A549 (cell line): ENCODE data around the gene ALOX12. TPM values are rescaled to one million over a fixed set of nuclear protein-coding genes. Genes with fewer than 3 reads are reported as not detected.
A peak's percentile ranks its signal among the peaks of the same experiment; 100 is the strongest.

Experiments used
- ATAC-seq, 2 experiments: fragments of 200-7000 bp in 1 of 2; fragments of >200 bp in 1 of 2; cut with Nextera tagmentation in 1 of 2; cut with Tn5 transposase in 1 of 2; 3 replicates each; pipeline versions ENCODE4 v1.8.0 to v1.9.1; 2018 to 2020; ENCODE audit warnings: mild to moderate bottlenecking in 1 of 2, moderate library complexity in 1 of 2
- CTCF ChIA-PET: fragments of 300-600 bp; sonication (Branson Sonifier 250); formaldehyde crosslinking; extraction: SDS; loops from one replicate; lab custom pipeline; 2021; ENCODE audit warnings: antibody characterized with exemption, inconsistent platforms; lab: Yijun Ruan, JAX
- POLR2A ChIA-PET: fragments of 350-600 bp; formaldehyde crosslinking; extraction: SDS; loops from one replicate; lab custom pipeline; 2021; ENCODE audit warnings: antibody characterized with exemption, inconsistent platforms; lab: Yijun Ruan, JAX
- DNase-seq, 2 experiments: peaks; one replicate each; pipeline versions ENCODE4 v3.0.0 to v3.0.0-alpha.2; 2011 to 2016; ENCODE audit warnings: low read depth in 1 of 2, low spot score in 1 of 2
- FAIRE-seq: peaks from 2 replicates; lab custom pipeline; 2011; peaks lifted over from hg19 to GRCh38; lab: Jason Lieb, UNC
- H3K27ac ChIP-seq, 2 experiments: fragments of >200 bp; sonication (Bioruptor Twin); formaldehyde crosslinking; 3 replicates each; pipeline ENCODE4 v1.5.1; 2016 to 2017
- H3K4me1 ChIP-seq: fragments of >200 bp; sonication (Bioruptor Twin); formaldehyde crosslinking; 3 replicates; pipeline ENCODE4 v1.6.1; 2016
- H3K4me2 ChIP-seq: fragments of >200 bp; sonication (Bioruptor Twin); formaldehyde crosslinking; 3 replicates; pipeline ENCODE4 v1.6.1; 2016
- H3K4me3 ChIP-seq: fragments of >200 bp; sonication (Bioruptor Twin); formaldehyde crosslinking; 3 replicates; pipeline ENCODE4 v1.5.1; 2016
- H3K9me3 ChIP-seq: fragments of >200 bp; sonication (Bioruptor Twin); formaldehyde crosslinking; 3 replicates; pipeline ENCODE4 v1.6.1; 2016
- ATOH8 ChIP-seq: fragments of 250-450 bp; sonication (Bioruptor Pico); IDR thresholded peaks from 2 replicates; pipeline ENCODE4 v1.5.0; 2020; ENCODE audit warnings: low read depth, mild to moderate bottlenecking, moderate library complexity
- CBX2 ChIP-seq: fragments of 200-600 bp; sonication (generic); IDR thresholded peaks from 2 replicates; pipeline ENCODE4 v1.6.1; 2016; ENCODE audit warnings: low read depth, mild to moderate bottlenecking, borderline replicate concordance
- CBX8 ChIP-seq: fragments of 200-600 bp; sonication (generic); IDR thresholded peaks from 2 replicates; pipeline ENCODE4 v1.6.1; 2016
- CEBPB ChIP-seq, 2 experiments: fragments of >200 bp in 1 of 2; sonication (Bioruptor Twin) in 1 of 2; formaldehyde crosslinking in 1 of 2; IDR thresholded peaks; 2 replicates each; pipeline ENCODE4 v1.6.1; 2012 to 2016
- CHD2 ChIP-seq: fragments of 150-350 bp; IDR thresholded peaks from 2 replicates; pipeline ENCODE4 v1.6.1; 2014; ENCODE audit warnings: low read length; ENCODE audit not compliant: partially characterized antibody
- CTCF ChIP-seq: fragments of >200 bp; sonication (Bioruptor Twin); formaldehyde crosslinking; IDR thresholded peaks from 3 replicates; pipeline ENCODE4 v1.5.1; 2016
- EHMT2 ChIP-seq: fragments of 200-600 bp; sonication (generic); IDR thresholded peaks from 2 replicates; pipeline ENCODE4 v1.6.1; 2016; ENCODE audit warnings: antibody characterized with exemption, low read depth, mild to moderate bottlenecking, moderate library complexity
- ELK1 ChIP-seq: fragments of 150-350 bp; IDR thresholded peaks from 2 replicates; pipeline ENCODE4 v1.6.1; 2014; ENCODE audit warnings: low read depth, mild to moderate bottlenecking, low read length
- EP300 ChIP-seq, 2 experiments: fragments of >200 bp; sonication (Bioruptor Twin); formaldehyde crosslinking; IDR thresholded peaks; 2 replicates in 1 of 2; 3 replicates in 1 of 2; pipeline ENCODE4 v1.6.1; 2016 to 2017
- ESRRA ChIP-seq: fragments of 150-350 bp; IDR thresholded peaks from 2 replicates; pipeline ENCODE4 v1.6.1; 2014; ENCODE audit warnings: mild to moderate bottlenecking, low read length, borderline replicate concordance
- FOSB ChIP-seq: fragments of 250-450 bp; sonication (Bioruptor Pico); IDR thresholded peaks from 2 replicates; pipeline ENCODE4 v1.5.0; 2020; ENCODE audit warnings: mild to moderate bottlenecking, moderate library complexity
- FOSL2 ChIP-seq, 2 experiments: fragments of 450-650 bp in 1 of 2; fragments of >200 bp in 1 of 2; sonication (Bioruptor Twin) in 1 of 2; formaldehyde crosslinking; IDR thresholded peaks; 2 replicates each; pipeline versions ENCODE4 v1.5.0 to v1.6.1; 2016 to 2020; ENCODE audit warnings: mild to moderate bottlenecking in 1 of 2, moderate library complexity in 1 of 2
- HDAC2 ChIP-seq: fragments of 200-600 bp; sonication (generic); IDR thresholded peaks from 2 replicates; pipeline ENCODE4 v1.6.1; 2016
- HES2 ChIP-seq: fragments of >200 bp; sonication (Bioruptor Twin); formaldehyde crosslinking; IDR thresholded peaks from 2 replicates; pipeline ENCODE4 v1.6.1; 2016
- HEYL ChIP-seq: fragments of 250-450 bp; sonication (Bioruptor Pico); IDR thresholded peaks from 2 replicates; pipeline ENCODE4 v1.8.0; 2021; ENCODE audit warnings: mild to moderate bottlenecking, moderate library complexity
- HOXA7 ChIP-seq: fragments of 250-450 bp; sonication (Bioruptor Pico); IDR thresholded peaks from 2 replicates; pipeline ENCODE4 v1.5.0; 2020; ENCODE audit warnings: mild to moderate bottlenecking, moderate library complexity
- HOXB5 ChIP-seq: fragments of 250-450 bp; sonication (Bioruptor Pico); IDR thresholded peaks from 2 replicates; pipeline ENCODE4 v1.5.0; 2020; ENCODE audit warnings: mild to moderate bottlenecking, moderate library complexity
- JUN ChIP-seq, 2 experiments: fragments of >200 bp; sonication (Bioruptor Twin); formaldehyde crosslinking; IDR thresholded peaks; 2 replicates in 1 of 2; 3 replicates in 1 of 2; pipeline ENCODE4 v1.6.1; 2016 to 2017
- JUNB ChIP-seq: fragments of >200 bp; sonication (Bioruptor Twin); formaldehyde crosslinking; IDR thresholded peaks from 2 replicates; pipeline ENCODE4 v1.6.1; 2016
- KDM1A ChIP-seq: fragments of 200-600 bp; sonication (generic); IDR thresholded peaks from 2 replicates; pipeline ENCODE4 v1.6.1; 2016; ENCODE audit warnings: low read depth, mild to moderate bottlenecking
- KDM5A ChIP-seq: fragments of 200-600 bp; sonication (generic); IDR thresholded peaks from 2 replicates; pipeline ENCODE4 v1.6.1; 2016; ENCODE audit warnings: antibody characterized with exemption, mild to moderate bottlenecking
- MAFK ChIP-seq: fragments of 450-650 bp; IDR thresholded peaks from 2 replicates; pipeline ENCODE4 v1.6.1; 2014; ENCODE audit not compliant: partially characterized antibody
- MAZ ChIP-seq: fragments of 150-350 bp; IDR thresholded peaks from 2 replicates; pipeline ENCODE4 v1.6.1; 2014; ENCODE audit warnings: antibody characterized with exemption, low read depth, low read length, borderline replicate concordance
- NFE2L2 ChIP-seq: fragments of 150-350 bp; conservative IDR thresholded peaks from 2 replicates; pipeline ENCODE4 v1.6.1; 2014; ENCODE audit warnings: low read length
- NPAS2 ChIP-seq: fragments of 250-450 bp; sonication (Bioruptor Pico); IDR thresholded peaks from 2 replicates; pipeline ENCODE4 v1.8.0; 2022; ENCODE audit warnings: mild to moderate bottlenecking, moderate library complexity, borderline replicate concordance
- NR3C1 ChIP-seq: fragments of >200 bp; sonication (Bioruptor Twin); formaldehyde crosslinking; IDR thresholded peaks from 3 replicates; pipeline ENCODE4 v1.6.1; 2017
- PBX3 ChIP-seq: IDR thresholded peaks from 2 replicates; pipeline ENCODE4 v1.6.1; 2012
- PHF8 ChIP-seq: fragments of 200-600 bp; sonication (generic); IDR thresholded peaks from 2 replicates; pipeline ENCODE4 v1.6.1; 2016; ENCODE audit warnings: low read depth, mild to moderate bottlenecking, antibody characterized with exemption, moderate library complexity, borderline replicate concordance
- POLR2AphosphoS2 ChIP-seq: conservative IDR thresholded peaks from 2 replicates; pipeline ENCODE4 v1.6.1; 2012; ENCODE audit warnings: low read length, improper control_type of control experiment, inconsistent platforms
- RCOR1 ChIP-seq: fragments of 150-350 bp; IDR thresholded peaks from 2 replicates; pipeline ENCODE4 v1.6.1; 2014; ENCODE audit warnings: antibody characterized with exemption, low read length, low read depth
- RFX5 ChIP-seq: fragments of 450-650 bp; IDR thresholded peaks from 2 replicates; pipeline ENCODE4 v1.7.1; 2014; ENCODE audit warnings: antibody characterized with exemption, mild to moderate bottlenecking, moderate library complexity
- SMC3 ChIP-seq: fragments of >200 bp; sonication (Bioruptor Twin); formaldehyde crosslinking; IDR thresholded peaks from 3 replicates; pipeline ENCODE4 v1.6.1; 2018; ENCODE audit warnings: inconsistent platforms
- SREBF2 ChIP-seq: fragments of 450-650 bp; IDR thresholded peaks from 2 replicates; pipeline ENCODE4 v1.6.1; 2014; ENCODE audit warnings: mild to moderate bottlenecking, moderate library complexity
- TFCP2L1 ChIP-seq: fragments of 250-450 bp; sonication (Bioruptor Pico); IDR thresholded peaks from 2 replicates; pipeline ENCODE4 v1.5.0; 2021; ENCODE audit warnings: mild to moderate bottlenecking
- ZC3H11A ChIP-seq: fragments of 450-650 bp; IDR thresholded peaks from 2 replicates; pipeline ENCODE4 v1.6.1; 2014; ENCODE audit warnings: antibody characterized with exemption, mild to moderate bottlenecking
- ZFP36 ChIP-seq: fragments of 450-650 bp; IDR thresholded peaks from 2 replicates; pipeline ENCODE4 v1.6.1; 2014; ENCODE audit warnings: borderline replicate concordance; ENCODE audit not compliant: partially characterized antibody
- WGBS: methylation state at CpG from one replicate; pipeline ENCODE4 v1.1.6; 2017; ENCODE audit errors: missing lambda C conversion rate; 5-methylcytosine and 5-hydroxymethylcytosine counted together
- polyA plus RNA-seq, 4 experiments: library from polyadenylated mRNA; depleted of rRNA in 3 of 4; stranded (reverse); fragments of >200 nt; fragmentation: RNase III in 1 of 4; extraction: RNeasy Plus Mini Kit Qiagen cat#74134 plus additional on column Dnase treatment in 1 of 4; gene quantifications; 2 replicates in 3 of 4; 3 replicates in 1 of 4; pipeline ENCODE4 v1.2.3, GENCODE V29; 2011 to 2017

Gene ALOX12
- polyA plus RNA-seq, 2 of the 4 experiments (the other 2 are of a cell fraction), result not detected

GRCh38 chr17:7014261-7014994, 18.6 kb downstream of the ALOX12 start:
- 2% methylated on average over 40 of the region's 75 CpGs for WGBS
- no peaks in the 10 kb centered on the region for H3K9me3 ChIP-seq
- DNase-seq (peak; percentile 96 to 98), ATAC-seq (peak; percentile 83 to 92), FAIRE-seq (peak; percentile 80)
- ChIA-PET POLR2A (interaction anchor here (1.0 to 1.6 kb wide), 3 partner anchors 9 to 21 kb away, joined by 3 to 4 read pairs (median 3); partner anchors contain the start of gene SLC16A13), CTCF (interaction anchor here (1.0 to 11.4 kb wide), 6 partner anchors 10 to 348 kb away, joined by 3 to 77 read pairs (median 11); no protein-coding TSS in a partner anchor)
- H3K27ac ChIP-seq, result peak overlapping the region; percentile 90 to 99
- H3K4me3 ChIP-seq, result peak overlapping the region; percentile 81
- peak overlapping the region; percentile 91 for H3K4me2 ChIP-seq
- H3K4me1 ChIP-seq, result peaks cover 25% of the 10 kb centered on the region
- TF ChIP-seq ELK1, result no peak
- no peak for TF ChIP-seq ESRRA
- no peak for TF ChIP-seq NPAS2 (CRISPR knock-in tag)
- TF ChIP-seq KDM1A, result 0 out of 2 replicates have a peak, but pooled peaks have one; percentile 14
- peak; percentile 63 for TF ChIP-seq SMC3
- TF ChIP-seq HDAC2, result no peak
- no peak for TF ChIP-seq NR3C1
- peak; percentile 77 for TF ChIP-seq PBX3
- TF ChIP-seq POLR2AphosphoS2, result no peak
- no peak for TF ChIP-seq FOSB (CRISPR knock-in tag)
- TF ChIP-seq CBX8, result no peak
- peak; percentile 49; the same call in 1 of the 2 replicates for TF ChIP-seq MAZ
- no peak for TF ChIP-seq ZC3H11A
- no peak for TF ChIP-seq SREBF2
- TF ChIP-seq JUNB, result no peak
- TF ChIP-seq HOXA7, result peak; percentile 55; the same call in 1 of the 2 replicates
- TF ChIP-seq RCOR1, result no peak
- no peak for TF ChIP-seq RFX5
- TF ChIP-seq FOSL2 (IDR thresholded peaks at IDR 0.05), result no peak
- peak; percentile 68 for TF ChIP-seq FOSL2 (CRISPR knock-in tag; IDR thresholded peaks at IDR 0.05)
- no peak for TF ChIP-seq MAFK
- no peak for TF ChIP-seq EHMT2
- no peak for TF ChIP-seq EP300 (IDR thresholded peaks at IDR 0.05)
- TF ChIP-seq HOXB5, result no peak
- TF ChIP-seq ATOH8, result no peak
- no peak for TF ChIP-seq CBX2
- TF ChIP-seq ZFP36, result no peak
- no peak for TF ChIP-seq CHD2
- TF ChIP-seq NFE2L2, result no peak; the same call in 1 of the 2 replicates
- TF ChIP-seq KDM5A, result no peak
- TF ChIP-seq PHF8, result peak; percentile 52; the same call in 1 of the 2 replicates
- no peak for TF ChIP-seq HEYL (CRISPR knock-in tag)
- TF ChIP-seq HES2, result no peak
- peak; percentile 9 for TF ChIP-seq TFCP2L1 (CRISPR knock-in tag)
- TF ChIP-seq CEBPB (IDR thresholded peaks at IDR 0.05), result no peak
- TF ChIP-seq JUN (IDR thresholded peaks at IDR 0.05), result peak; percentile 88 to 97
- peak; percentile 87 for TF ChIP-seq CTCF
